Neuronal stem cell (in vitro differentiated cells): ENCODE results near the gene MED8.

Experiments used
- DNase-seq: peaks from one replicate; pipeline ENCODE4 v3.0.0-alpha.2; 2013; ENCODE audit warnings: low spot score
- H2AFZ ChIP-seq: one replicate; pipeline ENCODE4 v1.6.1; 2013; ENCODE audit warnings: mild to moderate bottlenecking, low read length, inconsistent platforms
- H2AK5ac ChIP-seq: 2 replicates; pipeline ENCODE4 v1.6.1; 2013; ENCODE audit warnings: low read depth, mild to moderate bottlenecking, inconsistent platforms, low read length, moderate library complexity, mixed read lengths
- H2BK120ac ChIP-seq: 2 replicates; pipeline ENCODE4 v1.6.1; 2013; ENCODE audit warnings: low read depth, mild to moderate bottlenecking, inconsistent platforms, low read length, moderate library complexity, mixed read lengths
- H2BK12ac ChIP-seq: one replicate; pipeline ENCODE4 v1.6.1; 2013; ENCODE audit warnings: low read length, inconsistent platforms
- H2BK15ac ChIP-seq: 2 replicates; pipeline ENCODE4 v1.6.1; 2013; ENCODE audit warnings: mild to moderate bottlenecking, low read length, inconsistent platforms, mixed read lengths
- H2BK5ac ChIP-seq: one replicate; pipeline ENCODE4 v1.6.1; 2013; ENCODE audit warnings: inconsistent platforms, mild to moderate bottlenecking, low read length, moderate library complexity
- H3K14ac ChIP-seq: one replicate; pipeline ENCODE4 v1.6.1; 2013; ENCODE audit warnings: low read length, inconsistent platforms
- H3K18ac ChIP-seq: 2 replicates; pipeline ENCODE4 v1.6.1; 2013; ENCODE audit warnings: low read length, inconsistent platforms
- H3K23ac ChIP-seq: 2 replicates; pipeline ENCODE4 v1.6.1; 2013; ENCODE audit warnings: low read depth, mild to moderate bottlenecking, mixed read lengths, low read length, inconsistent platforms; ENCODE audit not compliant: poor library complexity
- H3K27ac ChIP-seq: replicated peaks from 3 replicates; pipeline ENCODE4 v1.5.1; 2013; ENCODE audit warnings: low read length, inconsistent platforms
- H3K27me3 ChIP-seq, 3 experiments: 2 replicates each; pipeline ENCODE4 v1.6.1; 2013; ENCODE audit warnings: low read length in 3 of 3, mild to moderate bottlenecking in 2 of 3, inconsistent platforms in 1 of 3, low read depth in 1 of 3, mixed read lengths in 1 of 3, moderate library complexity in 1 of 3; ENCODE audit not compliant: control insufficient read depth in 3 of 3, insufficient read depth in 3 of 3
- H3K36me3 ChIP-seq, 2 donors: replicated peaks in 1 of 2; 2 replicates each; pipeline ENCODE4 v1.6.1; 2013; ENCODE audit warnings: low read length in 2 of 2; ENCODE audit not compliant: control insufficient read depth in 2 of 2, insufficient read depth in 2 of 2
- H3K4ac ChIP-seq: 2 replicates; pipeline ENCODE4 v1.6.1; 2013; ENCODE audit warnings: inconsistent platforms, mild to moderate bottlenecking, low read length, moderate library complexity
- H3K4me1 ChIP-seq, 2 donors: 1 replicate in 1 of 2; 2 replicates in 1 of 2; pipeline ENCODE4 v1.6.1; 2013; ENCODE audit warnings: low read length in 2 of 2, low read depth in 1 of 2; ENCODE audit not compliant: control insufficient read depth in 2 of 2, insufficient read depth in 1 of 2
- H3K4me2 ChIP-seq: one replicate; pipeline ENCODE4 v1.6.1; 2013; ENCODE audit warnings: mild to moderate bottlenecking, low read length, inconsistent platforms; ENCODE audit not compliant: insufficient read depth, poor library complexity, severe bottlenecking
- H3K4me3 ChIP-seq, 2 donors: 2 replicates each; pipeline ENCODE4 v1.5.1; 2013; ENCODE audit warnings: low read length in 2 of 2, mild to moderate bottlenecking in 2 of 2, inconsistent platforms in 1 of 2, moderate library complexity in 1 of 2
- H3K79me1 ChIP-seq: one replicate; pipeline ENCODE4 v1.6.1; 2013; ENCODE audit warnings: low read depth, mild to moderate bottlenecking, inconsistent platforms, low read length, moderate library complexity
- H3K9ac ChIP-seq: one replicate; pipeline ENCODE4 v1.6.1; 2013; ENCODE audit warnings: mild to moderate bottlenecking, low read depth, low read length, inconsistent platforms; ENCODE audit not compliant: poor library complexity
- H3K9me3 ChIP-seq, 2 donors: replicated peaks in 1 of 2; 2 replicates each; pipeline versions ENCODE3 to v1.6.1; 2013; ENCODE audit warnings: low read length in 2 of 2, mild to moderate bottlenecking in 2 of 2, inconsistent platforms in 1 of 2, low read depth in 1 of 2, mixed read lengths in 1 of 2, moderate library complexity in 1 of 2; ENCODE audit not compliant: control insufficient read depth in 2 of 2, insufficient read depth in 1 of 2
- H4K8ac ChIP-seq: one replicate; pipeline ENCODE4 v1.6.1; 2013; ENCODE audit warnings: low read depth, mild to moderate bottlenecking, inconsistent platforms, low read length, moderate library complexity
- H4K91ac ChIP-seq: one replicate; pipeline ENCODE4 v1.6.1; 2013; ENCODE audit warnings: low read length, low read depth, mild to moderate bottlenecking, inconsistent platforms; ENCODE audit not compliant: poor library complexity
- WGBS, 2 donors: extraction: QIAGEN DNeasy Blood & Tissue Kit; methylation state at CpG; one replicate each; pipeline ENCODE4 v1.1.7; 2013; ENCODE audit warnings: missing lambda C conversion rate in 2 of 2, mixed read lengths in 1 of 2; ENCODE audit not compliant: insufficient read length in 2 of 2, insufficient replicate concordance in 1 of 2; ENCODE audit errors: extremely low coverage in 2 of 2; 5-methylcytosine and 5-hydroxymethylcytosine counted together

MED8 gene

DNA sequence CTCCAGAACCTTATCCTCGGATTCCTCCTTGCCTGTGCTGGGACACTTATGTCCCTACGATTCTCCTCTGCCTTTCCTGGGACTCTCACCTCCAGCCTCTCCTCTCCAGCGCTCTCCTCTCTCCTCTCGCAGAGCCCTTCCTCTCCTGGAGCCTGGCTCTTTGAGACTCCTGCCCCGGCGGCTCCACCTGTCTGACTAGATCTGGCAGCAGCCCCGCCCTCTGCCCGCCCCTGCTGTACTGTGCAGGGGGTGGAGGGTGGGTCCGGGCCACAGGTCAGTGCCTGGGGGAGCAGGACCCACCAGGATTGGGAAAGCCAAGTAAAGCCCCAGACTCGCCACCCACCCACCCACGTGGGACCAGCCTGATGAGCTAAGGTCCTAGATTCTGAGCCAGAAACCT is 23.4 kb downstream of the MED8 start:
- H2AK5ac ChIP-seq, result peak overlapping the region; percentile 47
- no peak overlapping the region for H2BK15ac ChIP-seq
- no peak overlapping the region for H2AFZ ChIP-seq
- H3K18ac ChIP-seq, result peak overlapping the region; percentile 21
- no peaks in the 10 kb centered on the region for H3K9me3 ChIP-seq
- peaks cover 4% of the 10 kb centered on the region for H3K79me1 ChIP-seq
- H3K27ac ChIP-seq, result no peak overlapping the region
- no peak for DNase-seq
- no peaks in the 10 kb centered on the region for H3K27me3 ChIP-seq
- H2BK5ac ChIP-seq, result no peak overlapping the region
- no peak overlapping the region for H4K8ac ChIP-seq
- peaks cover 29 to 43% of the 10 kb centered on the region in 2 donors for H3K36me3 ChIP-seq
- H3K4me3 ChIP-seq, result no peak overlapping the region
- no peak overlapping the region for H3K14ac ChIP-seq
- H3K4me2 ChIP-seq, result no peak overlapping the region
- no CpG with 5 or more reads among the region's 11 CpGs for WGBS, 2 donors
- H4K91ac ChIP-seq, result no peak overlapping the region
- H3K4me1 ChIP-seq, result peaks cover 14 to 30% of the 10 kb centered on the region in 2 donors
- H3K9ac ChIP-seq, result no peak overlapping the region
- no peak overlapping the region for H3K4ac ChIP-seq
- H2BK120ac ChIP-seq, result no peak overlapping the region
- H3K23ac ChIP-seq, result no peak overlapping the region
- no peak overlapping the region for H2BK12ac ChIP-seq

DNA sequence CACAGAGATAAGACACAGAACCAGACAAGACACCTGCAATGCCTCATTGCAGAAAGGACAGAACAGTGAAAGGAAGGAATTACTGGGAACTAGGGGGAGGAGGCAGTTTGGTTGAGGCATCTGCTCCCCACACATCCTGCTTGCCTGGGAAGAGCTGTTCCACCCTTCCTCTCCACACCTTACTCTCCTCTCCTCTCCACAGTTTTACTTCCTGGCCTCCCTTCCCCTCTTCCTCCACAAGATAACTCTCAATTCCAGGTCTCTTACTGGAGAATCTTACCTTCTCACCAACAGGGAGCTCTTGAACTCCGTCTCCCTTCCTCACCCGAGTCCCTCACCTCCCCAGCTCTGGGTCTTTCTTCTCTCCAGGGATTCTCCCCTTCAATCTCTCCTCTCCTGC is 23.9 kb downstream of the MED8 start:
- WGBS, 2 donors, result no CpG with 5 or more reads among the region's 2 CpGs
- Histone ChIP-seq H2AFZ (no peak overlapping the region), H3K4ac (no peak overlapping the region), H3K14ac (no peak overlapping the region), H2BK15ac (no peak overlapping the region), H3K27ac (no peak overlapping the region), H2BK5ac (no peak overlapping the region), H3K4me1 (peaks cover 19 to 35% of the 10 kb centered on the region in 2 donors), H3K79me1 (peaks cover 4% of the 10 kb centered on the region), H3K18ac (peak overlapping the region; percentile 14), H4K91ac (no peak overlapping the region), H2BK120ac (no peak overlapping the region), H3K4me3 (no peak overlapping the region), H3K4me2 (no peak overlapping the region), H2BK12ac (no peak overlapping the region), H4K8ac (no peak overlapping the region), H3K36me3 (peaks cover 34 to 48% of the 10 kb centered on the region in 2 donors), H3K9ac (no peak overlapping the region), H3K23ac (peak overlapping the region; percentile 23), H2AK5ac (peak overlapping the region; percentile 47), H3K9me3 (no peaks in the 10 kb centered on the region), H3K27me3 (no peaks in the 10 kb centered on the region)
- no peak for DNase-seq

DNA sequence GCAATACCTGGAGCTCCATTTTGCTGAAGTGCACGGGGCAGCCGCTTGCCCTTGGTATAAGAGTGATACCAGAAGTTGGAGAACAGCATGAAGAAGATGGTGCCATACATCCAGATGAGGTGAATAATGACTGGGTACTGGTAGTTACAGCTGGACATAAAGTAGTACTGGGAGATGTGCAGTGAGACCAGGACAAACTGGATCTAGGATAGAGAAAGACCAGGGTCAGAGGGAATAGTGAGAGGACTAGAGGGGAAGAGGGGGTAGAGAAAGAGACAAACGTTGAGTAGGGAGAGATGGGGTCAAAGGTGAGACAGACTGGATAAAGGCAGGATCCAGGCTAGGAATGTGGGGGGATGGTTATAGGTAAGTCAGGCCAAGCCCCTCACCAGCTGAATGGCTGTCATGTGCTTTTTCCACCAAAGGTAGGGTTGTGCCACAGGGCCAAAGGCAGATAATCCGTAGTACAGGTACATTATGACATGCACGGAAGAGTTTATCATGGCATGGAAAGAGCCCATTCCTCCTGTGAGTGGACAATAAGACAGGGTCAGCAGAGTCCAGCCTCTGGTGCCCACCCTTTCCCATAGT is 25.6 kb downstream of the MED8 start:
- no peak overlapping the region for H3K9ac ChIP-seq
- no peak overlapping the region for H2BK15ac ChIP-seq
- H3K27me3 ChIP-seq, result no peaks in the 10 kb centered on the region
- no peak overlapping the region for H4K91ac ChIP-seq
- no peak overlapping the region for H3K4me3 ChIP-seq
- no peak overlapping the region for H3K14ac ChIP-seq
- no peak for DNase-seq
- H3K27ac ChIP-seq, result no peak overlapping the region
- no peak overlapping the region for H4K8ac ChIP-seq
- H3K9me3 ChIP-seq, result no peaks in the 10 kb centered on the region
- H3K23ac ChIP-seq, result no peak overlapping the region
- H2AFZ ChIP-seq, result no peak overlapping the region
- H2BK12ac ChIP-seq, result no peak overlapping the region
- no peak overlapping the region for H3K18ac ChIP-seq
- H3K4ac ChIP-seq, result no peak overlapping the region
- no peak overlapping the region for H3K4me2 ChIP-seq
- no CpG with 5 or more reads among the region's 5 CpGs for WGBS, 2 donors
- no peak overlapping the region for H2AK5ac ChIP-seq
- no peak overlapping the region for H2BK120ac ChIP-seq
- H3K79me1 ChIP-seq, result peaks cover 9% of the 10 kb centered on the region
- H3K36me3 ChIP-seq, result peaks cover 43 to 63% of the 10 kb centered on the region in 2 donors
- H2BK5ac ChIP-seq, result no peak overlapping the region
- peaks cover 28 to 42% of the 10 kb centered on the region in 2 donors for H3K4me1 ChIP-seq

DNA sequence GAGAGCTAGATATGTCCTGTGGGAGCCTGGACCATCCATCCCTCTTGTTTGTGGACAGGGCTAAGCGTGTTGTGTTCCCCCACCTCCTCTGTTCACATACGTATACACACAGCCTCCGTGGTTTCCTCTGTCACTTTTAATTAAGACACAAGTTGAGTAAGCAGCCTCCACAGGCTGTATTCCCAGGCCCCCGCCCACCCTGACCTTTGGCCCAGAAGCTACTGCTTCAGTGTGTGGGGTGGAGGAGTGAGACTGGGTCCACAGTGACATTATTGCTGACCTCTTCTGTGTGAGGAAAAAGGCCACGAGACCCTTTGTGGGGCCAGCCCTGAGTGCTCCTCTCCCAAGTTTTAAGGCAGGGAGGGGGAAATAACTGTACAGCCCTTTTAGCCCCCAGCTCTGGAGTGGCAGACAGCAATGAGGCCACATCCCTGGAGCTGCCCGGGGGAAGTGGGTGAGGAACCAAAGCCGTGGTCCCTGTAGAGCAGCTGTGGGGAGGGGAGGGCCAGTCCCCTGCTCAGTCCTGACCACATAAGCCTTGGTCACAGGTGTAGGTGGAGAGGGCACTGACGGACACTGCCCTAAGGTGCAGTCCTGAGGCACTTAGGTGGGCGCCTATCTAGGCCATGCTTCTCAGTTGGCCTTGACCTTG is 26.2 kb downstream of the MED8 start:
- Histone ChIP-seq H3K9me3 (no peaks in the 10 kb centered on the region), H2BK15ac (no peak overlapping the region), H3K14ac (no peak overlapping the region), H4K8ac (no peak overlapping the region), H3K36me3 (peaks cover 43 to 63% of the 10 kb centered on the region in 2 donors), H3K23ac (no peak overlapping the region), H3K4me2 (no peak overlapping the region), H2BK12ac (no peak overlapping the region), H3K18ac (no peak overlapping the region), H2AK5ac (no peak overlapping the region), H2AFZ (no peak overlapping the region), H3K79me1 (peaks cover 11% of the 10 kb centered on the region), H3K27ac (no peak overlapping the region), H3K4me1 (peaks cover 24 to 41% of the 10 kb centered on the region in 2 donors), H3K27me3 (no peaks in the 10 kb centered on the region), H3K4me3 (no peak overlapping the region), H2BK5ac (no peak overlapping the region), H4K91ac (no peak overlapping the region), H3K9ac (peak overlapping the region; percentile 24), H3K4ac (peak overlapping the region; percentile 18), H2BK120ac (no peak overlapping the region)
- WGBS, 2 donors, result no CpG with 5 or more reads among the region's 9 CpGs
- no peak for DNase-seq
